OCI-LY1 (cell line): Measurements from ENCODE around the gene E2F1.

Experiments
- CTCF ChIP-seq: fragments of 200-600 bp; sonication (generic), shearing (Covaris generic); IDR thresholded peaks from 2 replicates; pipeline ENCODE4 v1.5.1; 2017; ENCODE audit warnings: mild to moderate bottlenecking, antibody characterized with exemption, low read length, moderate library complexity, mixed read lengths
- EZH2 ChIP-seq: fragments of 200-600 bp; sonication (generic), shearing (Covaris generic); IDR thresholded peaks from 2 replicates; pipeline ENCODE4 v1.8.0; 2017; ENCODE audit warnings: borderline replicate concordance, mixed run types, mild to moderate bottlenecking, antibody characterized with exemption, low read length, moderate library complexity, mixed read lengths

GRCh38 chr20:33725607-33726264, 39.6 kb upstream of the E2F1 start:
- TF ChIP-seq CTCF (no peak), EZH2 (no peak)
